Mesendoderm (in vitro differentiated cells): ENCODE results near the gene L1CAM.

Source experiments
- DNase-seq: peaks from one replicate; pipeline ENCODE4 v3.0.0; 2013
- H2AK5ac ChIP-seq: 2 replicates; pipeline ENCODE4 v1.6.1; 2013; ENCODE audit warnings: low read length, inconsistent platforms
- H2BK120ac ChIP-seq: 2 replicates; pipeline ENCODE4 v1.6.1; 2013; ENCODE audit warnings: low read depth, mild to moderate bottlenecking, low read length, moderate library complexity, mixed read lengths
- H2BK15ac ChIP-seq: replicated peaks from 2 replicates; pipeline ENCODE4 v1.6.1; 2013; ENCODE audit warnings: low read depth, mild to moderate bottlenecking, moderate library complexity
- H2BK5ac ChIP-seq: 2 replicates; pipeline ENCODE4 v1.6.1; 2013; ENCODE audit warnings: low read length, inconsistent platforms
- H3K18ac ChIP-seq: 2 replicates; pipeline ENCODE4 v1.6.1; 2013; ENCODE audit warnings: mild to moderate bottlenecking, low read length, mixed read lengths
- H3K23ac ChIP-seq: one replicate; pipeline ENCODE4 v1.6.1; 2013; ENCODE audit warnings: low read length
- H3K27ac ChIP-seq: 2 replicates; pipeline ENCODE4 v1.5.1; 2013; ENCODE audit warnings: low read depth, mild to moderate bottlenecking, inconsistent platforms, low read length, moderate library complexity
- H3K27me3 ChIP-seq: 2 replicates; pipeline ENCODE4 v1.6.1; 2013; ENCODE audit warnings: low read length, control low read depth, mild to moderate bottlenecking, inconsistent platforms; ENCODE audit not compliant: insufficient read depth, poor library complexity
- H3K36me3 ChIP-seq: 2 replicates; pipeline ENCODE4 v1.6.1; 2013; ENCODE audit warnings: low read length, inconsistent platforms; ENCODE audit not compliant: control insufficient read depth, insufficient read depth
- H3K4ac ChIP-seq: one replicate; pipeline ENCODE4 v1.6.1; 2013; ENCODE audit warnings: low read depth, mild to moderate bottlenecking, low read length, moderate library complexity
- H3K4me1 ChIP-seq: 2 replicates; pipeline ENCODE4 v1.6.1; 2013; ENCODE audit warnings: low read depth, low read length, inconsistent platforms; ENCODE audit not compliant: control insufficient read depth
- H3K4me2 ChIP-seq: 2 replicates; pipeline ENCODE4 v1.6.1; 2013; ENCODE audit warnings: low read length
- H3K4me3 ChIP-seq: 2 replicates; pipeline ENCODE4 v1.5.1; 2013; ENCODE audit warnings: mild to moderate bottlenecking, low read length
- H3K56ac ChIP-seq: one replicate; pipeline ENCODE4 v1.6.1; 2013; ENCODE audit warnings: low read length
- H3K79me1 ChIP-seq: 2 replicates; pipeline ENCODE4 v1.6.1; 2013; ENCODE audit warnings: low read length, inconsistent platforms
- H3K79me2 ChIP-seq: 2 replicates; pipeline ENCODE4 v1.6.1; 2013; ENCODE audit warnings: mild to moderate bottlenecking, low read length; ENCODE audit not compliant: control insufficient read depth, insufficient read depth
- H3K9ac ChIP-seq: 2 replicates; pipeline ENCODE4 v1.6.1; 2013; ENCODE audit warnings: low read length, inconsistent platforms
- H4K5ac ChIP-seq: one replicate; pipeline ENCODE4 v1.6.1; 2013; ENCODE audit warnings: low read length
- H4K8ac ChIP-seq: one replicate; pipeline ENCODE4 v1.6.1; 2013; ENCODE audit warnings: low read depth, mild to moderate bottlenecking, control low read depth, low read length, moderate library complexity
- WGBS: extraction: QIAGEN DNeasy Blood & Tissue Kit; methylation state at CpG from one replicate; pipeline ENCODE4 v1.1.7; 2013; ENCODE audit warnings: low lambda C conversion rate, missing lambda C conversion rate; ENCODE audit not compliant: insufficient coverage; ENCODE audit errors: extremely low coverage; 5-methylcytosine and 5-hydroxymethylcytosine counted together

Gene L1CAM

GRCh38 chrX:153879741-153880439, 6.1 kb downstream of the L1CAM start:
- no CpG with 5 or more reads among the region's 12 CpGs for WGBS
- H3K27ac ChIP-seq: peak overlapping the region; percentile 69

GRCh38 chrX:153878969-153879653, 6.9 kb downstream of the L1CAM start:
- peak overlapping the region; percentile 69 for H3K27ac ChIP-seq
- H2AK5ac ChIP-seq: no peak overlapping the region
- H3K4me1 ChIP-seq: peaks cover 20% of the 10 kb centered on the region
- DNase-seq: peak; percentile 96
- H3K4me2 ChIP-seq: no peak overlapping the region
- H4K5ac ChIP-seq: no peak overlapping the region
- peak overlapping the region; percentile 63 for H3K4ac ChIP-seq
- no peak overlapping the region for H2BK120ac ChIP-seq
- H2BK15ac ChIP-seq: no peak overlapping the region
- H3K23ac ChIP-seq: no peak overlapping the region
- no peaks in the 10 kb centered on the region for H3K27me3 ChIP-seq
- H3K79me2 ChIP-seq: no peaks in the 10 kb centered on the region
- no peak overlapping the region for H3K4me3 ChIP-seq
- H3K79me1 ChIP-seq: no peaks in the 10 kb centered on the region
- H4K8ac ChIP-seq: no peak overlapping the region
- no CpG with 5 or more reads among the region's 28 CpGs for WGBS
- H3K36me3 ChIP-seq: no peaks in the 10 kb centered on the region
- H2BK5ac ChIP-seq: peak overlapping the region; percentile 69
- H3K18ac ChIP-seq: no peak overlapping the region
- H3K56ac ChIP-seq: peak overlapping the region; percentile 78
- peak overlapping the region; percentile 56 for H3K9ac ChIP-seq

More at GRCh38 chrX:153879741-153880439, 6.1 kb downstream of the L1CAM start:
- H3K18ac ChIP-seq: no peak overlapping the region
- H4K8ac ChIP-seq: no peak overlapping the region
- H2BK15ac ChIP-seq: no peak overlapping the region
- DNase-seq: no peak
- peak overlapping the region; percentile 69 for H2BK5ac ChIP-seq
- no peaks in the 10 kb centered on the region for H3K27me3 ChIP-seq
- peak overlapping the region; percentile 78 for H3K56ac ChIP-seq
- H4K5ac ChIP-seq: no peak overlapping the region
- no peaks in the 10 kb centered on the region for H3K79me1 ChIP-seq
- H3K4me3 ChIP-seq: no peak overlapping the region
- H3K79me2 ChIP-seq: no peaks in the 10 kb centered on the region
- no peak overlapping the region for H2BK120ac ChIP-seq
- no peaks in the 10 kb centered on the region for H3K36me3 ChIP-seq
- H2AK5ac ChIP-seq: no peak overlapping the region
- H3K4me1 ChIP-seq: peaks cover 17% of the 10 kb centered on the region
- no peak overlapping the region for H3K4me2 ChIP-seq
- H3K4ac ChIP-seq: peak overlapping the region; percentile 63
- H3K23ac ChIP-seq: no peak overlapping the region
- peak overlapping the region; percentile 56 for H3K9ac ChIP-seq

DNA sequence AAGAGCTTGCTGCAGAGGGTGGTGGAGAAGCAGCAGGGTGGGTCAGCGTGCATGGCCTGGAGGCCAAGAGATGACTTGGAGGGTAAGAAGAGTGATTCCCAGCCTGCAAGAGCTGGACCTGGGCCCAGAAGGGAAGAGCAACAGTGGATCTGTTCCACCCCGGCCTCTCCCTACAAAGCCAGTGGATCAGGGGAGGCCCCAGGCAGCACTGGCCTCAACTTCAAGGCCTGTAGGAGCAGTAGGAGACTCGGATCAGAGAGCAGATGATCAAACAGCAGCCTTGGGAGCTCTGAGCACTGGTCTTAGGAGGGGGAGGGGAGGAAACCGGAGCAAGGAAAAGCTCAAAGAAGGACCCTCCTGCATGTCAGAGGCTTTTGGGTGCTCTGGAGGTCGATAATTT, 7.6 kb downstream of the L1CAM start:
- Histone ChIP-seq H3K4me1 (peaks cover 20% of the 10 kb centered on the region), H3K27ac (peak overlapping the region; percentile 64), H3K4me3 (no peak overlapping the region), H3K36me3 (no peaks in the 10 kb centered on the region), H2BK120ac (no peak overlapping the region), H2BK15ac (no peak overlapping the region), H4K8ac (no peak overlapping the region), H2BK5ac (peak overlapping the region; percentile 85), H3K4me2 (no peak overlapping the region), H3K56ac (peak overlapping the region; percentile 80), H3K4ac (no peak overlapping the region), H3K79me2 (no peaks in the 10 kb centered on the region), H2AK5ac (peak overlapping the region; percentile 69), H4K5ac (no peak overlapping the region), H3K9ac (peak overlapping the region; percentile 54), H3K23ac (no peak overlapping the region), H3K18ac (peak overlapping the region; percentile 39), H3K27me3 (no peaks in the 10 kb centered on the region), H3K79me1 (no peaks in the 10 kb centered on the region)
- DNase-seq: no peak
- no CpG with 5 or more reads among the region's 5 CpGs for WGBS

DNA sequence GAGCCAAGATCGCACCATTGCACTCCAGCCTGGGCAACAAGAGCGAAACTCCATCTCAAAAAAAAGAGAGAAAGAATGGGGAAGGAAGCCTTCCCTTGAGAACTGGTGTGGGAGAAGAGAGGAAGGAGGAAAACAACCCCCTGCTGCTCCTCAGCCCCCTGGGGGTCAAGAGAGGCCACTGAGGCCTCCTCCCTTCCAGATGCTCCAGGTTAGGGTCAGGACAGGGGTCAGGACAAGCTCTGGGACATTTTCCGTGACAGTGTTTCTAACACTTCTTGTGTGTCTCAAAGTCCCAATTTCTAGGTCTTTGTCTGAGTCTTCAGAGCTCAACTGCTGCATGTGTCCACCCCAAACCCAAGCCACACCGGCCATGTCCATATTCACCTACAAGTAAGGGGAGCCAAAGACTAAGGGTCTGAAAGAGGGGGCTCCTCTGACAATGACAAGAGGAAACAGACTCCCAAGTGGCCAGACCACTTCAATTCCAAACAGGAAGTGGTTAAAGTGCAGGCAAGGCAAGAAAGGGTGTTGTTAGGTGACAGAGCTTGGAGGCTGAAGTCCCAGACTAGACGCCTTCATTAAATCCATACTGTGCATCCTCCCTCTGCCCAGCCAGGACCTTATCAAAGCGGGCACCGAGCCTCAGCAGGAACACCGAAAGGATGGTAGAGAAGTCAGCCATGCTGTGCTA, 8.3 kb downstream of the L1CAM start:
- Histone ChIP-seq H4K5ac (no peak overlapping the region), H3K4me2 (no peak overlapping the region), H3K27ac (peak overlapping the region; percentile 64), H3K56ac (peak overlapping the region; percentile 80), H3K23ac (no peak overlapping the region), H2AK5ac (peak overlapping the region; percentile 69), H3K36me3 (no peaks in the 10 kb centered on the region), H3K18ac (peak overlapping the region; percentile 39), H2BK5ac (peak overlapping the region; percentile 85), H4K8ac (no peak overlapping the region), H3K4ac (no peak overlapping the region), H3K79me2 (no peaks in the 10 kb centered on the region), H3K9ac (peak overlapping the region; percentile 54), H3K4me1 (peaks cover 20% of the 10 kb centered on the region), H2BK120ac (no peak overlapping the region), H3K4me3 (no peak overlapping the region), H2BK15ac (no peak overlapping the region), H3K27me3 (no peaks in the 10 kb centered on the region), H3K79me1 (no peaks in the 10 kb centered on the region)
- DNase-seq: no peak
- WGBS: no CpG with 5 or more reads among the region's 8 CpGs

GRCh38 chrX:153876112-153876491, 9.9 kb downstream of the L1CAM start:
- no peak for DNase-seq
- H3K79me1 ChIP-seq: no peaks in the 10 kb centered on the region
- H3K4me3 ChIP-seq: no peak overlapping the region
- no peak overlapping the region for H2BK120ac ChIP-seq
- H3K79me2 ChIP-seq: no peaks in the 10 kb centered on the region
- peak overlapping the region; percentile 35 for H3K56ac ChIP-seq
- no peak overlapping the region for H2BK5ac ChIP-seq
- no peak overlapping the region for H3K4ac ChIP-seq
- H3K27me3 ChIP-seq: no peaks in the 10 kb centered on the region
- H3K9ac ChIP-seq: no peak overlapping the region
- no CpG with 5 or more reads among the region's 3 CpGs for WGBS
- H3K23ac ChIP-seq: no peak overlapping the region
- no peak overlapping the region for H4K5ac ChIP-seq
- H2AK5ac ChIP-seq: no peak overlapping the region
- H3K27ac ChIP-seq: no peak overlapping the region
- H3K18ac ChIP-seq: no peak overlapping the region
- H3K4me2 ChIP-seq: no peak overlapping the region
- H3K36me3 ChIP-seq: no peaks in the 10 kb centered on the region
- H2BK15ac ChIP-seq: no peak overlapping the region
- H4K8ac ChIP-seq: no peak overlapping the region
- peaks cover 18% of the 10 kb centered on the region for H3K4me1 ChIP-seq
